Inflammatory macrophage treated with lipopolysaccharide for 1 hour (primary cell): ENCODE data around the gene FAM72D.
"Not testable (repeated sequence)": the region's sequence is repeated elsewhere in the genome, so short reads cannot be mapped to it uniquely, and the experiment has no call there.

Experiments used
- DNase-seq, 2 donors: peaks; one replicate each; pipeline ENCODE4 v3.0.0-alpha.2; 2020 to 2022

Gene FAM72D

DNA sequence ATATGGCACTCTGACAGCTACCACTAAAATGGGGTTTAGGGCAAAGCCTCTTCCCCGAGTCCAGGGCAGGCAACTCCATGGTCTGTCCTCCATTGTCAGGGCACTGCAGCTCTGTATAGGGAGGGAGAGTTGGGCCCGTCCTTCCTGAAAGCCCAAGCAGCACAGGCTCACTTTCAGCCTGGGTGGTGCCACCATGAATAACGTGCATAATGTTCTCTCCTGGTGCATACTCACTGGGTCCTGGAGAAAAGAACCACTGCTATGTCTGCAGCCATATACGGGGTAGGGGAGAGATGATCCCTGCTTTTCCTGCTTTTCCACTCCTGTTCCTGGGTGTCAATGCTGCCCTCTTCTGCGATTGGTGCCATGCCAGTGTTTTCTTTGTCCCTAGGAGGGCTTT lies 60.1 kb downstream of the FAM72D start:
- not testable (repeated sequence) for DNase-seq

DNA sequence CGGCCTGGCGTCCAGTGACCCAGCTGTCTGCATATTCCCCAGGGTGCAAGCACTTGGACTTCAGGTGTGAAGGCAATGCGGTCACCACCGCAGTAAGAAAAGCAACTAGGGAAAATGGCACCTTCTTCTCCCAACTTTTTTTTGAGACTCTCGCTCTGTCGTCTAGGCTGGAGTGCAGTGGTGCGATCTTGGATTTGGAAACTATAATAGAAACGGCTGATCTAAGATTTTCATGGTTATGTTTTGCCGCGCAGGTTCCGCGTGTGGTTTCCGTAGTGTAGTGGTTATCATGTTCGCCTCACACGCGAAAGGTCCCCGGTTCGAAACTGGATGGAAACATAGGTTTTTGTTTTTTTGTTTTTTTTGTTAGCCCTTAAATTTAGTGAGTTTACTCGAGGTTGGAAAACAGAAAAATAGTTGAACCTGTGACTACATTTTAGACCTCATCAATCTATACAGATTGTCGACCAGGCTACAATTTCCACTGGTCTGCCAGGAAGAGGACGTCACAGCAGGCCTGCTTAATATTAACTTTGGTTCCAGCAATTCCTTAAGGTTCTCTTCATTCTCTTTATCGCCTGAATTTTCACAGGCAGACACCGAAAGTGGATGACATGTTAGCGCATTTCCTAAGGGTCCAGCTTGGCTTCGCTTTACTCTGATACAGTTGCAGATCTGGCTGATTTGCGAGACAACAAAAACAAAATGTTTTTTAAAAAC lies 61.3 kb downstream of the FAM72D start:
- peak; percentile 39 to 71 for DNase-seq

DNA sequence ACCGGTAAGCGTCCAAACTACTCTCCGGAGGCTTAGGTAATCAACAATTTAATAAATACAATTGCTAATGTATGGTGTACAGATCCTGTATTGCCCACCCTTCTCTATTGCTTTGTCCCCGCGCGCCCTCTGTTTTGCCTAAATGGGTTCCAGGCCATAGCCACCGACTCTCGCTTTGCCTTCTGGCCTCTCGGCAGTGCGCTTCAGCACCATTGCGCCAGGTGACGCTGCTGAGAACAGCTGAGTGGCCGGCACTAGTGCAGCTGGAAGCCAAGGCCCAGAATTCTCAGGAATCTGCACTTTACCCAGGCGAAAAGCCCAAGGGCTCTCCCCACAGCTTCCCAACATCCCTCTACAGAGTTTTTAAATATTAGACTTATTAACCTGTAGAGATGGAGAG lies 61.9 kb downstream of the FAM72D start:
- DNase-seq: not testable (repeated sequence)

DNA sequence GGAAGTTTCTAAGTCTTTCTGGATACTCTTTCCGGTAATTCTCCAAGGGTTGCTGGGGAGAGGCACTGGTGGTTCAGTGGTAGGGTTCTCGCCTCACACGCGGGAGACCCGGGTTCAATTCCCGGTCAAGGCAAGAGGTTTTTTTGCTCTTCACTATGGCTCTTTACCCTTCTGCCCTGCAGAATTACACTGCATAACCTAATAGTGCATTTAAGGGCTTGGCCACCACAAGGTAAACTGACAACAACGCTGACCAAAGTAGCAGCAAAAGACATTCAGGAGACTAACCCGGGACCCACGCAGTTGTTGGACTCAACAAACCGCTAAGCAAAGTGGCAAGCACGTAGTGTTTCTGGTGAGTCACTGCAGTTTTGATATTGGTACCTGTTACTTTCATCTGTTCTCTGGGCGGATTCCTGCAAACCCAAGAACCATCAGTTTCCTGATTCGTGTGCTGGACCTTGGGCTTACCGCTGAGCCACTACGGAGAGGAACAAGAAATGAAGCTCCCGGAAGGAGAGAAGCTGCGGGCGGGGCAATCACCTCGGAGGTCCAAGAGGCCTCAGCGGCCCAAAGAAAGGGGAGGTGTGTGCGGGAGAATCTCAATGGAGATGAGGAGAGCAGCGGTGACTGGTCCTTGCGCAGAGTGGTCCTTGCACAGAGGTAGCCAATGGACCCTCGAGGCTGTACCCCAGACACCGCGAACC lies 65.4 kb downstream of the FAM72D start:
- DNase-seq: not testable (repeated sequence)
